Measurements from ENCODE around the gene TOP1.

GRCh38 chr20:41155261-41155660 lies 126.6 kb downstream of the TOP1 start:
- TF ChIP-seq EZH2 (IDR thresholded peaks at IDR 0.05; ENCODE audit: borderline replicate concordance, low read depth, low read length, poor library complexity, severe bottlenecking) (no peak), CTCF (conservative IDR thresholded peaks at IDR 0.05; ENCODE audit: low read depth, low read length) (no peak)
